Measurements from ENCODE around the gene MOG. TPM values are rescaled to one million over a fixed set of nuclear protein-coding genes. Genes with fewer than 3 reads are reported as not detected.

MOG gene
- total and polyA plus RNA-seq, 2 donors (not counting 1 experiment from before 2014, with no cell fraction given): not detected

GRCh38 chr6:29617782-29618554 is 38.9 kb upstream of the MOG start:
- Mint-ChIP-seq H3K4me1 (no peaks in the 10 kb centered on the region), H3K27ac (no peak overlapping the region), H3K9me3 (ENCODE audit: insufficient read depth) (no peaks in the 10 kb centered on the region), H3K4me3 (no peak overlapping the region), H3K27me3 (no peaks in the 10 kb centered on the region)
- peak; percentile 67 for ATAC-seq (ENCODE audit: low read depth)
- Histone ChIP-seq H3K9me3 (ENCODE audit: control extremely low read depth in 1 of 3, control insufficient read depth in 2 of 3, insufficient read depth in 1 of 3, low read length in 2 of 3) (no peaks in the 10 kb centered on the region), H3K4me1 (ENCODE audit: control insufficient read depth in 2 of 2, insufficient read depth in 2 of 2, low read length in 2 of 2) (no peaks in the 10 kb centered on the region), H3K9ac (ENCODE audit: low read length) (no peak overlapping the region), H3K36me3 (replicated peaks in 1 of 2; ENCODE audit: control extremely low read depth in 1 of 2, control insufficient read depth in 1 of 2, extremely low read depth in 1 of 2, insufficient read depth in 2 of 2, low read length in 1 of 2) (peaks cover 2 to 53% of the 10 kb centered on the region in 2 experiments), H3K27me3 (replicated peaks in 1 of 4; ENCODE audit: control extremely low read depth in 1 of 4, control insufficient read depth in 3 of 4, insufficient read depth in 4 of 4, low read length in 3 of 4) (no peaks in the 10 kb centered on the region), H3K79me2 (ENCODE audit: control insufficient read depth, insufficient read depth, low read length) (no peaks in the 10 kb centered on the region), H2AFZ (ENCODE audit: insufficient read depth, low read depth, low read length, poor library complexity, severe bottlenecking) (no peak overlapping the region), H3K27ac (ENCODE audit: low read length in 2 of 2) (no peak overlapping the region), H4K20me1 (ENCODE audit: control insufficient read depth, insufficient read depth, low read length, poor library complexity, severe bottlenecking) (no peaks in the 10 kb centered on the region), H3K4me3 (ENCODE audit: control extremely low read depth in 1 of 5, extremely low read depth in 1 of 5, insufficient read depth in 1 of 5, low read depth in 2 of 5, low read length in 4 of 5) (no peak overlapping the region), H3K4me2 (replicated peaks; ENCODE audit: low read depth, low read length, poor library complexity, severe bottlenecking) (no peak overlapping the region)
- ChIA-PET CTCF (interaction anchor here (1.2 to 2.6 kb wide), 4 partner anchors 9 to 36 kb away, joined by 3 to 13 read pairs (median 9); no protein-coding TSS in a partner anchor), POLR2A (interaction anchor here (0.6 to 0.7 kb wide), 2 partner anchors 9 to 16 kb away, joined by 3 read pairs; no protein-coding TSS in a partner anchor)
- intact Hi-C loops (cut with micrococcal nuclease): no loop called here
- TF ChIP-seq EZH2 (IDR thresholded peaks at IDR 0.05; ENCODE audit: borderline replicate concordance, insufficient read depth, low read depth, low read length, poor library complexity, severe bottlenecking) (no peak), CTCF (IDR thresholded peaks at IDR 0.05) (peak; percentile 38)
- no CpG with 5 or more reads among the region's 8 CpGs for WGBS (ENCODE audit: insufficient coverage)
- DNase-seq: no peak

- Histone ChIP-seq H3K4me3 (ENCODE audit: control extremely low read depth in 1 of 5, extremely low read depth in 1 of 5, insufficient read depth in 1 of 5, low read depth in 2 of 5, low read length in 4 of 5) (no peak overlapping the region), H3K9me3 (ENCODE audit: control extremely low read depth in 1 of 3, control insufficient read depth in 2 of 3, insufficient read depth in 1 of 3, low read length in 2 of 3) (no peaks in the 10 kb centered on the region), H4K20me1 (ENCODE audit: control insufficient read depth, insufficient read depth, low read length, poor library complexity, severe bottlenecking) (no peaks in the 10 kb centered on the region), H3K79me2 (ENCODE audit: control insufficient read depth, insufficient read depth, low read length) (no peaks in the 10 kb centered on the region), H3K9ac (ENCODE audit: low read length) (no peak overlapping the region), H3K4me2 (replicated peaks; ENCODE audit: low read depth, low read length, poor library complexity, severe bottlenecking) (no peak overlapping the region), H2AFZ (ENCODE audit: insufficient read depth, low read depth, low read length, poor library complexity, severe bottlenecking) (no peak overlapping the region), H3K27ac (ENCODE audit: low read length in 2 of 2) (no peak overlapping the region), H3K36me3 (replicated peaks in 1 of 2; ENCODE audit: control extremely low read depth in 1 of 2, control insufficient read depth in 1 of 2, extremely low read depth in 1 of 2, insufficient read depth in 2 of 2, low read length in 1 of 2) (peaks cover 0 to 45% of the 10 kb centered on the region in 2 experiments), H3K4me1 (ENCODE audit: control insufficient read depth in 2 of 2, insufficient read depth in 2 of 2, low read length in 2 of 2) (no peaks in the 10 kb centered on the region), H3K27me3 (replicated peaks in 1 of 4; ENCODE audit: control extremely low read depth in 1 of 4, control insufficient read depth in 3 of 4, insufficient read depth in 4 of 4, low read length in 3 of 4) (no peaks in the 10 kb centered on the region)
- no peaks in the 10 kb centered on the region for H3K27me3 Mint-ChIP-seq
- DNase-seq (no peak), ATAC-seq (ENCODE audit: low read depth) (no peak)
- ChIA-PET CTCF (interaction anchor here (0.9 to 2.0 kb wide), 2 partner anchors 9 to 34 kb away, joined by 3 to 11 read pairs; no protein-coding TSS in a partner anchor), POLR2A (no interaction called here)
- H3K4me3 Mint-ChIP-seq: no peak overlapping the region
- H3K4me1 Mint-ChIP-seq: no peaks in the 10 kb centered on the region
- intact Hi-C loops (cut with micrococcal nuclease): no loop called here
- no peak overlapping the region for H3K27ac Mint-ChIP-seq
- no peaks in the 10 kb centered on the region for H3K9me3 Mint-ChIP-seq (ENCODE audit: insufficient read depth)
- TF ChIP-seq CTCF (IDR thresholded peaks at IDR 0.05): no peak
- no peak for TF ChIP-seq EZH2 (IDR thresholded peaks at IDR 0.05; ENCODE audit: borderline replicate concordance, insufficient read depth, low read depth, low read length, poor library complexity, severe bottlenecking)
- WGBS (ENCODE audit: insufficient coverage): 91% methylated on average over 1 of the region's 1 CpG
Measured at GRCh38 chr6:29619578-29620160, 37.2 kb upstream of the MOG start.

All from B cell (primary cell).